DOHH2 (cell line): ENCODE data around the gene SPON1.
"Not testable (repeated sequence)": the region's sequence is repeated elsewhere in the genome, so short reads cannot be mapped to it uniquely, and the experiment has no call there.

Source experiments
- H3F3A ChIP-seq: fragments of 200-600 bp; sonication (generic), shearing (Covaris generic); 2 replicates; pipeline ENCODE4 v1.6.0; 2016; ENCODE audit warnings: antibody characterized with exemption, mild to moderate bottlenecking; ENCODE audit not compliant: control insufficient read depth, insufficient read depth
- H3K27ac ChIP-seq: fragments of 200-600 bp; sonication (generic); 2 replicates; pipeline ENCODE4 v1.5.1; 2014; ENCODE audit warnings: low read depth, mild to moderate bottlenecking, low read length, moderate library complexity
- H3K27me3 ChIP-seq: fragments of 200-600 bp; sonication (generic); 2 replicates; pipeline ENCODE4 v1.6.1; 2014; ENCODE audit warnings: mild to moderate bottlenecking, low read length, mixed read lengths; ENCODE audit not compliant: control insufficient read depth
- H3K36me3 ChIP-seq: fragments of 200-600 bp; sonication (generic); 2 replicates; pipeline ENCODE4 v1.6.1; 2014; ENCODE audit warnings: mild to moderate bottlenecking, low read length, moderate library complexity, mixed read lengths; ENCODE audit not compliant: control insufficient read depth
- H3K4me1 ChIP-seq: fragments of 200-600 bp; sonication (generic); 2 replicates; pipeline ENCODE4 v1.6.1; 2014; ENCODE audit warnings: mild to moderate bottlenecking, low read length, mixed read lengths; ENCODE audit not compliant: control insufficient read depth
- H3K4me2 ChIP-seq: fragments of 200-600 bp; sonication (generic); 2 replicates; pipeline ENCODE4 v1.6.0; 2014; ENCODE audit warnings: mild to moderate bottlenecking, low read length, moderate library complexity
- H3K4me3 ChIP-seq: fragments of 200-600 bp; sonication (generic); 2 replicates; pipeline ENCODE4 v1.5.1; 2014; ENCODE audit warnings: mild to moderate bottlenecking, low read length, mixed read lengths
- H3K79me2 ChIP-seq: fragments of 200-600 bp; sonication (generic); 2 replicates; pipeline ENCODE4 v1.6.1; 2014; ENCODE audit warnings: mild to moderate bottlenecking, low read length, mixed read lengths; ENCODE audit not compliant: control insufficient read depth
- H3K9me2 ChIP-seq: fragments of 200-600 bp; sonication (generic); replicated peaks from 2 replicates; pipeline ENCODE4 v1.6.1; 2014; ENCODE audit warnings: mild to moderate bottlenecking, low read length, mixed read lengths; ENCODE audit not compliant: control insufficient read depth
- H3K9me3 ChIP-seq: fragments of 200-600 bp; sonication (generic); 2 replicates; pipeline ENCODE4 v1.6.1; 2014; ENCODE audit warnings: antibody characterized with exemption, low read length, mixed read lengths; ENCODE audit not compliant: control insufficient read depth, insufficient read depth
- H4K20me1 ChIP-seq: fragments of 200-600 bp; sonication (generic); 2 replicates; pipeline ENCODE4 v1.6.0; 2014; ENCODE audit warnings: low read depth, mild to moderate bottlenecking, antibody characterized with exemption, low read length, moderate library complexity; ENCODE audit not compliant: control insufficient read depth, insufficient read depth
- EZH2phosphoT487 ChIP-seq: fragments of 200-600 bp; sonication (generic); IDR thresholded peaks from 2 replicates; pipeline ENCODE4 v1.6.1; 2017; ENCODE audit warnings: borderline replicate concordance, mild to moderate bottlenecking, antibody characterized with exemption, low read length, moderate library complexity, mixed read lengths
- TF ChIP-seq, protein P1 (sequence below): fragments of 200-600 bp; sonication (generic); IDR thresholded peaks from one replicate; pipeline ENCODE4 v1.5.1; 2014; ENCODE audit warnings: antibody characterized with exemption, mild to moderate bottlenecking, low read depth, low read length; ENCODE audit not compliant: poor library complexity, severe bottlenecking

SPON1 gene

DNA sequence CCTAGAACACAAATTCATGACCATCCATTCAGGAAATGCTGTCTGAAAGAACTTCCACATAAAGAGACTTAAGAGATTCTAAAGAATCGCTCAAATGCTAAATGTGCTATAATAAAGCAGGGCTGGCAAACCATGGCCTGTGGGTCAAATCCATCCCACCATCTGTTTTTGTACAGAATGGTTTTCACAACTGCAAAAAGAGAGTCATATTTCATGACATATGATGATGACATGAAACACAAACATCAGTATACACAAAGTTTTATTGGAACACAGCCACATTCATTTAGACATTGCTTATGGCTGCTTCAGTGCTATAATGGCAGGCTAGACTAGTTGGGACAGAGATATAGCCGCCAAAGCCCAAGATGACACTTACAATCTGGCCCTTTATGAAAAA lies 311.4 kb downstream of the SPON1 start:
- H3K9me3 ChIP-seq: no peaks in the 10 kb centered on the region
- no peak overlapping the region for H3K4me3 ChIP-seq
- H3K79me2 ChIP-seq: no peaks in the 10 kb centered on the region
- peaks cover 16% of the 10 kb centered on the region for H3K36me3 ChIP-seq
- H3F3A ChIP-seq: no peaks in the 10 kb centered on the region
- H4K20me1 ChIP-seq: no peaks in the 10 kb centered on the region
- H3K27ac ChIP-seq: no peak overlapping the region
- TF ChIP-seq EZH2phosphoT487: no peak
- H3K4me1 ChIP-seq: peaks cover 8% of the 10 kb centered on the region
- no peaks in the 10 kb centered on the region for H3K27me3 ChIP-seq
- no peak overlapping the region for H3K4me2 ChIP-seq
- H3K9me2 ChIP-seq: no peaks in the 10 kb centered on the region

DNA sequence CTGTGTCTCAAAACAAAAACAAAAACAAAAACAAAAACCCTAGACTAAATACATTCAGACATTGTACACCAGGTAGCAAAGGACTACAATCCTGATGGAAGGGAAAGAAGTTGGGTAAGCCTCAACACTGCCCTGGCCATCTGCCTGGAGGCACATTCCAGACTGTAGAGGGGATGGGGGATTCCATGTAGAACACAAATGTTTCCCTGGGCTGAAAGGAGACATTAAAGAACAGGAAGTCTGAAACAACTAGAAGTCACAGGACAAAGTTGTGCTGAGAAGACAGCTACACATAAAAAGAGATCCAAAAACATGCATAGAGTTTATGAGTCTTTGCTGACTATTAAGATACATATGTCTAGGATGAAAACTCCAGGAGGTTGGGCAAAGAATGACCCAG lies 312.6 kb downstream of the SPON1 start:
- no peak overlapping the region for H3K4me3 ChIP-seq
- no peaks in the 10 kb centered on the region for H4K20me1 ChIP-seq
- TF ChIP-seq EZH2phosphoT487: no peak
- H3K27ac ChIP-seq: no peak overlapping the region
- no peak overlapping the region for H3K4me2 ChIP-seq
- peaks cover 22% of the 10 kb centered on the region for H3K36me3 ChIP-seq
- no peaks in the 10 kb centered on the region for H3K27me3 ChIP-seq
- H3K9me2 ChIP-seq: no peaks in the 10 kb centered on the region
- no peaks in the 10 kb centered on the region for H3K9me3 ChIP-seq
- peaks cover 6% of the 10 kb centered on the region; the same call in 1 of the 2 replicates for H3F3A ChIP-seq
- no peaks in the 10 kb centered on the region for H3K79me2 ChIP-seq
- peaks cover 8% of the 10 kb centered on the region for H3K4me1 ChIP-seq

DNA sequence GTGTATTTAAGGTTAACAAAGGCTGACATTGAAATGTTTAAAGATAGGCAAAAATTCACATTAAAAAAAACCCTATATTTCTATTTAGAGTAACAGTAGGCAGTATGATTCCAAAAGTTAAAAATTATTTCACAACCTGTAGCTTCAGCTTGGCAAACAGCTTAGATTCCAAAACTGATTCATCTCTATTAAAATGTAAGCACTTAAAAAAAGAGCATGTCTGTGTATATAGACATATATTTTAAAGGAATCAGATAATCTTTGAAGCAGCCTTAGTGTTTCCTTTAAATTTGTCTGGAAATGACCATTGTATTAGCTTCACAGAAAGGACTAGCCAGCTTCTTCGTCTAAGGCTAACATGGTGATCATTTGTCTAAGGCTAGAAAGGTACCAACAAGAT lies 316.3 kb downstream of the SPON1 start:
- not testable (repeated sequence) for H3K9me2 ChIP-seq, H3K4me3 ChIP-seq, H3K4me2 ChIP-seq, H4K20me1 ChIP-seq, H3K9me3 ChIP-seq, H3K27me3 ChIP-seq, H3K79me2 ChIP-seq, H3K27ac ChIP-seq, H3K4me1 ChIP-seq
- H3F3A ChIP-seq: peaks cover 14% of the 10 kb centered on the region; the same call in 1 of the 2 replicates
- peaks cover 25% of the 10 kb centered on the region for H3K36me3 ChIP-seq

DNA sequence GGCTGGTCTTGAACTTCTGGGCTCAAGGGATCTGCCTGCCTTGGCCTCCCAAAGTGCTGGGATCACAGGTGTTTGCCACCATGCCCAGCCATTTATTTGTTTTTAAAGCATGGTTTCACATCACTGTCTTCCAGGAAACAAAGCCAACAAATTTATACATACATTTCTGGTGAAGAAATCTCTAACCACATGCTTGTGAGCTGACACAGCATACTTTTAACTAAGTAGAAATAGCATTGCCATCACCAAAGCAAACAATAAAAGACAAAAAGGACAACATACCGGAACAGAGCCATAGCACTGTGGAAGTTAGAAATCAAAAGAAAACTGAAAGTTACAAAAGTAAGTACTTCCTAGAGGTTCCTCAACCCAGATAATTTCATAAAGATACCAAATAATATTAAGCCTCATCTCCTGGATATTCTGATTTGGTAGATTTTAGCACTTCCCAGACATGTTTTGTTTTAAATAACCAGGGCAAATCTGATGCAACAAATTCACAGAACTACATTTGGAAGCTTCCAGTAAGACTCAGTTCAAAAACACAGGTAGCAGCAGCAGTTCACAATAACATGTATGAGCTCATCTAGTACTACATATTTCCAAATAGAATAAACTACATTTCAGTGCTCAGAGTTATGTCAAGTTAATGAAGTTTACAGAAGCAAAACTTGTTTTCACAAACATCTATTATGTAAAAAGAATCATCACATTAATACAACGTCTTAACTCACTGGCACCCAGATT lies 325.8 kb downstream of the SPON1 start:
- no peaks in the 10 kb centered on the region for H3F3A ChIP-seq
- H3K4me3 ChIP-seq: no peak overlapping the region
- TF ChIP-seq, protein P1, sequence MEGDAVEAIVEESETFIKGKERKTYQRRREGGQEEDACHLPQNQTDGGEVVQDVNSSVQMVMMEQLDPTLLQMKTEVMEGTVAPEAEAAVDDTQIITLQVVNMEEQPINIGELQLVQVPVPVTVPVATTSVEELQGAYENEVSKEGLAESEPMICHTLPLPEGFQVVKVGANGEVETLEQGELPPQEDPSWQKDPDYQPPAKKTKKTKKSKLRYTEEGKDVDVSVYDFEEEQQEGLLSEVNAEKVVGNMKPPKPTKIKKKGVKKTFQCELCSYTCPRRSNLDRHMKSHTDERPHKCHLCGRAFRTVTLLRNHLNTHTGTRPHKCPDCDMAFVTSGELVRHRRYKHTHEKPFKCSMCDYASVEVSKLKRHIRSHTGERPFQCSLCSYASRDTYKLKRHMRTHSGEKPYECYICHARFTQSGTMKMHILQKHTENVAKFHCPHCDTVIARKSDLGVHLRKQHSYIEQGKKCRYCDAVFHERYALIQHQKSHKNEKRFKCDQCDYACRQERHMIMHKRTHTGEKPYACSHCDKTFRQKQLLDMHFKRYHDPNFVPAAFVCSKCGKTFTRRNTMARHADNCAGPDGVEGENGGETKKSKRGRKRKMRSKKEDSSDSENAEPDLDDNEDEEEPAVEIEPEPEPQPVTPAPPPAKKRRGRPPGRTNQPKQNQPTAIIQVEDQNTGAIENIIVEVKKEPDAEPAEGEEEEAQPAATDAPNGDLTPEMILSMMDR: no peak
- no peak for TF ChIP-seq EZH2phosphoT487
- H3K36me3 ChIP-seq: peaks cover 42% of the 10 kb centered on the region
- H3K27me3 ChIP-seq: no peaks in the 10 kb centered on the region
- H3K9me2 ChIP-seq: no peaks in the 10 kb centered on the region
- H4K20me1 ChIP-seq: no peaks in the 10 kb centered on the region
- H3K9me3 ChIP-seq: no peaks in the 10 kb centered on the region
- no peaks in the 10 kb centered on the region for H3K79me2 ChIP-seq
- H3K4me1 ChIP-seq: peaks cover 6% of the 10 kb centered on the region; the same call in 1 of the 2 replicates
- H3K4me2 ChIP-seq: no peak overlapping the region
- H3K27ac ChIP-seq: no peak overlapping the region

DNA sequence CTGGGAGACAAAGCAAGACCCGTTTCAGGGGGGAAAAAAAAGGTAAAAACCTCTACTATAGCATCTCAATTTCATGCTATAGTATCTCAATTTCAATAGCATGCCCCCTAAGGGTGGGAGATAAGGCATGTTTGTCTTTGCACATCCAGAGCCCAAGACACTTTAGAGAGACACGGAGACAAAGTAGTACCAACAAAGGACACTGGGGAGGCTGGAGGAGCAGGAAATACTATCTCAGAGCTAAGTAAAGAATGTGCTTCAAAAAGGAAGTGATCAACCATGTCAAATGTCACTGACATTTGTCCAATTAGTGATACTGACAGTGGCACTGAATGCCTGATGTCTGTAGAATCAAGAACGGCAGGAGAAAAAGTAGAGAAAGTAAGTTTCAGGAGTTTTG lies 327.9 kb downstream of the SPON1 start:
- H3K4me2 ChIP-seq: no peak overlapping the region
- H3K79me2 ChIP-seq: peaks cover 3% of the 10 kb centered on the region
- no peak overlapping the region for H3K27ac ChIP-seq
- no peaks in the 10 kb centered on the region for H3K27me3 ChIP-seq
- no peaks in the 10 kb centered on the region for H3K9me2 ChIP-seq
- no peak for TF ChIP-seq EZH2phosphoT487
- TF ChIP-seq, protein P1: no peak
- no peaks in the 10 kb centered on the region for H4K20me1 ChIP-seq
- peaks cover 6% of the 10 kb centered on the region; the same call in 1 of the 2 replicates for H3K4me1 ChIP-seq
- no peaks in the 10 kb centered on the region for H3K9me3 ChIP-seq
- no peaks in the 10 kb centered on the region for H3F3A ChIP-seq
- peaks cover 61% of the 10 kb centered on the region for H3K36me3 ChIP-seq
- no peak overlapping the region for H3K4me3 ChIP-seq
